Muscle of leg (tissue), 11 donors: Measurements from ENCODE around the gene SERTAD2. TPM values are rescaled to one million over a fixed set of nuclear protein-coding genes. Genes with fewer than 3 reads are reported as not detected.
A peak's percentile ranks its signal among the peaks of the same experiment; 100 is the strongest.

Source experiments
- DNase-seq: peaks from one replicate; pipeline ENCODE4 v3.0.0; 2013
- H3K27ac ChIP-seq: one replicate; pipeline ENCODE4 v1.5.1; 2013; ENCODE audit warnings: mild to moderate bottlenecking, low read length, control low read depth
- H3K27me3 ChIP-seq: one replicate; pipeline ENCODE4 v1.6.1; 2013; ENCODE audit warnings: low read length; ENCODE audit not compliant: control insufficient read depth, insufficient read depth
- H3K36me3 ChIP-seq: one replicate; pipeline ENCODE4 v1.6.1; 2013; ENCODE audit warnings: low read length; ENCODE audit not compliant: control insufficient read depth, insufficient read depth
- H3K4me1 ChIP-seq: one replicate; pipeline ENCODE4 v1.6.1; 2013; ENCODE audit warnings: low read length; ENCODE audit not compliant: control insufficient read depth, insufficient read depth
- H3K4me3 ChIP-seq: one replicate; pipeline ENCODE4 v1.5.1; 2013; ENCODE audit warnings: low read length, control low read depth
- H3K9me3 ChIP-seq: replicated peaks from 2 replicates; pipeline ENCODE4 v1.6.1; 2013; ENCODE audit warnings: low read depth, low read length; ENCODE audit not compliant: control insufficient read depth
- WGBS: methylation state at CpG from one replicate; pipeline ENCODE4 v1.1.5; 2013; ENCODE audit warnings: missing lambda C conversion rate; ENCODE audit not compliant: insufficient coverage; 5-methylcytosine and 5-hydroxymethylcytosine counted together
- polyA plus RNA-seq, 8 donors: library from polyadenylated mRNA; unstranded; fragments of 120-200 nt; gene quantifications; one replicate each; pipeline versions ENCODE4 v1.2.1 to v1.2.3, GENCODE V29; 2013; ENCODE audit warnings: inconsistent platforms in 1 of 8, low replicate concordance in 1 of 8; ENCODE audit not compliant: insufficient read length in 8 of 8, insufficient read depth in 1 of 8
- total RNA-seq: library from RNA; stranded (reverse); fragments of 120-200 nt; gene quantifications from one replicate; pipeline ENCODE4 v1.2.4, GENCODE V29; 2013

The SERTAD2 gene
- total and polyA plus RNA-seq, 9 donors, result 11.0 to 30.4 (median 23.0) TPM

DNA sequence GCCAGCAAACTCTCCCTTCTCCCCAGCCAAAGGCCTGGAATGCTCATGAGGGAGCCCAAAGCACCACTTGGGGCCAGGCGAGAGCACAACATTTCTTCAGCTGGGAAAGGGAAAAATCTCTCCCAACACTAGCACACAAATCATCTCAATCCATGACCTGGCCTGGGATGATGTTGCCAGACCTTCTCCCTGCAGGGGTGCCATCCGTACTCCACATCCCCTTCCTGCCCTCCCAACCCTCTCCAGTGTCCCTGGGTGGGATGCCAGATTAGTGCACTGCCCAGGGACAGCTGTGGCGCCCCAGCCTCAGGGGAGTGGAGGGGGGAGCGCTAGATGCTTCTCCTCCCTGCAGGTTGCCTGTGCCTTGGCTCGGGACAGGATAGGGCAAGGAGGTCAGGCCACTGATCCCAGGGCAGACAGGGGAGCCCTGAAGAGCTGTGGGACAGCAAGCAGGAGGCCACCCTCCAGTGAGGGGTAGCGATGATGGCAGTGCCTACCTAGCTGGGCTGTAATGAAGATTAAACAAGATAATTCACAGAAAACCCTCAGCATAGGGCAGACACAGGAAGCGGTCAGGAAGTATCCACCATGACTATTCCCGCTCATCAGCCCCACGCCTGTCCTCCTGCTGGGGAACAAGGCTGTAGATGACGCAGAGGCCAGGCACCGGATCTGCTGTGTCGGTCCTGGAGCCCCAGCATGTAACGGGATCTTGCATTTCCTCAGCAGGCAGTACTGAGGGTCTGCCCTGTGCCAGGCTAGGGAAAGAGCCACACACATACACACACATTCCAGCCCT, 31.1 kb downstream of the SERTAD2 start:
- Histone ChIP-seq H3K36me3 (no peaks in the 10 kb centered on the region), H3K4me1 (peaks cover 32% of the 10 kb centered on the region), H3K27me3 (no peaks in the 10 kb centered on the region), H3K4me3 (no peak overlapping the region), H3K27ac (peak overlapping the region; percentile 13), H3K9me3 (no peaks in the 10 kb centered on the region)
- WGBS, result 63% methylated on average over 7 of the region's 13 CpGs
- DNase-seq, result peak; percentile 49

DNA sequence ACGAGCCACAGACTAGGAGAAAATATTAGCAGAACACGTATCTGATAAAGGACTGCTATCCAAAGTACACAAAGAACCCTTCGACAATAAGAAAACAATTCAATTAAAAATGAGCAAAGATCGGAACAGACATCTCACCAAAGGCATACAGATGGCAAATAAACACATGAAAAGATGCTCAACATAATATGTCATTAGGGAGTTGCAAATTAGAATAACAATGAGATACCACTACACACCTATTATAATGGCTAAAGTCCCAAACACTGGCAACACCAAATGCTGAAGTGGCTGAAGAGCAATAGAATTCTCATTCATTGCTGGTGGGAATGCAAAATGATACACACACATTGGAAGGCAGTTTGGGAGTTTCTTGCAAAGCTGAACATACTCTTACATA, 33.1 kb downstream of the SERTAD2 start:
- WGBS, result no CpG with 5 or more reads among the region's 4 CpGs

GRCh38 chr2:64617631-64618151, 36.0 kb downstream of the SERTAD2 start:
- peak; percentile 42 for DNase-seq
- Histone ChIP-seq H3K27me3 (no peaks in the 10 kb centered on the region), H3K4me3 (no peak overlapping the region), H3K4me1 (peaks cover 18% of the 10 kb centered on the region), H3K27ac (no peak overlapping the region), H3K36me3 (no peaks in the 10 kb centered on the region), H3K9me3 (no peaks in the 10 kb centered on the region)
- 20% methylated on average over 1 of the region's 6 CpGs for WGBS

More for the DNA sequence above, 33.1 kb downstream of the SERTAD2 start:
- no peaks in the 10 kb centered on the region for H3K27me3 ChIP-seq
- H3K27ac ChIP-seq, result no peak overlapping the region
- no peak for DNase-seq
- H3K36me3 ChIP-seq, result no peaks in the 10 kb centered on the region
- no peak overlapping the region for H3K4me3 ChIP-seq
- H3K4me1 ChIP-seq, result peaks cover 25% of the 10 kb centered on the region
- no peaks in the 10 kb centered on the region for H3K9me3 ChIP-seq

DNA sequence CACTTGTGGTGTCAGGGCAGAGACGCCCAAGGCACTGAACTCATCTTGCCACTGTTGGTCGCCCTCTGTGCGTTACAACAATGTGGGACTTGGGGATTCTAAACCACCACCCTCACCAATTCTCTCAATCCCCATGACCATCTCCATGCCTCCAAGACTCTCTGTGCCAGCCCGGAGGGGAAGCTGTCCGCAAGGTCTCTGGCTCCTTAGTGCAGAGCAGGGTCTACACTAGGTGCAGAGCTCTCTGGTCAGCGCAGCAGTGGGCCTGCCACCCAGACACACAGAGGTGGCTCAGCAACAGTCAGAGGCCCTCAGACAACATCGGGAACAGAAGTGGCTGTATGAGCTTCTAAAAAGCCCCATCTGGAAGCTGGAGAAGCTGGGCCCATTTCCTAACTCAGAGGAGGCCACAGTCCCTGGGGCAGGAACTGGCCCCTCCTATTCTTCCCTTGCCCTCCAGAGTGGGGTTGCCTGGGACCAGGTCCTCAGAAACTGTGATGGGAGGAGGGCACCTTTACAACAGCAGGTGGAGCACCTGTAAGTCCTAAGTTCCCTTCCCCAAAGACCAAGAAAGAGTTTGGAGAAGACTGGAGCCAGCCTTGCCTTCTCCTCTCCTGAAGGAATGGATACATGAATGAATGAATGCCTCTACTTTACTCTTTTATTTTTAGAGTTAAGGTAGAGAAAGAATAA, 37.7 kb downstream of the SERTAD2 start:
- Histone ChIP-seq H3K36me3 (no peaks in the 10 kb centered on the region), H3K9me3 (no peaks in the 10 kb centered on the region), H3K27me3 (peaks cover 2% of the 10 kb centered on the region), H3K27ac (no peak overlapping the region), H3K4me1 (peaks cover 13% of the 10 kb centered on the region), H3K4me3 (no peak overlapping the region)
- DNase-seq, result no peak
- WGBS, result 98% methylated on average over 6 of the region's 7 CpGs

- WGBS, result 100% methylated on average over 2 of the region's 6 CpGs
- peaks cover 16% of the 10 kb centered on the region for H3K4me1 ChIP-seq
- H3K27ac ChIP-seq, result no peak overlapping the region
These were observed 38.4 kb downstream of the SERTAD2 start for GRCh38 chr2:64615192-64615763.

GRCh38 chr2:64613276-64613675, 40.4 kb downstream of the SERTAD2 start:
- H3K36me3 ChIP-seq, result no peaks in the 10 kb centered on the region
- no peak overlapping the region for H3K27ac ChIP-seq
- H3K4me3 ChIP-seq, result no peak overlapping the region
- DNase-seq, result no peak
- no peaks in the 10 kb centered on the region for H3K9me3 ChIP-seq
- WGBS, result no CpG with 5 or more reads among the region's 7 CpGs
- peaks cover 2% of the 10 kb centered on the region for H3K27me3 ChIP-seq
- peaks cover 22% of the 10 kb centered on the region for H3K4me1 ChIP-seq

More at GRCh38 chr2:64615192-64615763, 38.4 kb downstream of the SERTAD2 start:
- Histone ChIP-seq H3K9me3 (no peaks in the 10 kb centered on the region), H3K27me3 (peaks cover 2% of the 10 kb centered on the region), H3K4me3 (no peak overlapping the region), H3K36me3 (no peaks in the 10 kb centered on the region)
- DNase-seq, result no peak

GRCh38 chr2:64612575-64613195, 41.0 kb downstream of the SERTAD2 start:
- no peaks in the 10 kb centered on the region for H3K36me3 ChIP-seq
- no peak overlapping the region for H3K27ac ChIP-seq
- H3K4me3 ChIP-seq, result no peak overlapping the region
- H3K9me3 ChIP-seq, result no peaks in the 10 kb centered on the region
- H3K27me3 ChIP-seq, result peaks cover 2% of the 10 kb centered on the region
- 78% methylated on average over 3 of the region's 5 CpGs for WGBS
- peaks cover 22% of the 10 kb centered on the region for H3K4me1 ChIP-seq
- DNase-seq, result no peak

- no peak for DNase-seq
- Histone ChIP-seq H3K9me3 (no peaks in the 10 kb centered on the region), H3K4me3 (no peak overlapping the region), H3K27ac (no peak overlapping the region), H3K27me3 (peaks cover 2% of the 10 kb centered on the region), H3K4me1 (peaks cover 35% of the 10 kb centered on the region), H3K36me3 (no peaks in the 10 kb centered on the region)
- WGBS, result no CpG with 5 or more reads among the region's 6 CpGs
These were observed 43.3 kb downstream of the SERTAD2 start for GRCh38 chr2:64610316-64610855.

GRCh38 chr2:64609942-64610281, 43.8 kb downstream of the SERTAD2 start:
- Histone ChIP-seq H3K9me3 (no peaks in the 10 kb centered on the region), H3K27me3 (peaks cover 2% of the 10 kb centered on the region), H3K4me1 (peaks cover 39% of the 10 kb centered on the region), H3K36me3 (no peaks in the 10 kb centered on the region), H3K27ac (peak overlapping the region; percentile 10), H3K4me3 (no peak overlapping the region)
- WGBS, result 50% methylated on average over 1 of the region's 3 CpGs
- peak; percentile 73 for DNase-seq
